GM18505 (cell line): Measurements from ENCODE around the gene CEMP1.
A peak's percentile ranks its signal among the peaks of the same experiment; 100 is the strongest.

Source experiments
- ATAC-seq: cut with Tn5 transposase; IDR thresholded peaks from one replicate; pipeline ENCODE4 v1.9.1; 2021; ENCODE audit not compliant: unreplicated experiment
- POLR2A ChIP-seq: IDR thresholded peaks from 4 replicates; pipeline ENCODE4 v1.6.1; 2011; ENCODE audit warnings: borderline replicate concordance; ENCODE audit not compliant: insufficient read depth, insufficient read length; ENCODE audit errors: extremely low read depth

CEMP1 gene

GRCh38 chr16:2494616-2495015 lies 36.6 kb downstream of the CEMP1 start:
- ATAC-seq, result no peak
- TF ChIP-seq POLR2A, result no peak

GRCh38 chr16:2493605-2494004 lies 37.6 kb downstream of the CEMP1 start:
- no peak for TF ChIP-seq POLR2A
- ATAC-seq, result no peak

GRCh38 chr16:2492292-2492691 lies 38.9 kb downstream of the CEMP1 start:
- no peak for TF ChIP-seq POLR2A
- no peak for ATAC-seq

GRCh38 chr16:2490190-2491105 lies 40.8 kb downstream of the CEMP1 start:
- TF ChIP-seq POLR2A, result no peak
- no peak for ATAC-seq

DNA sequence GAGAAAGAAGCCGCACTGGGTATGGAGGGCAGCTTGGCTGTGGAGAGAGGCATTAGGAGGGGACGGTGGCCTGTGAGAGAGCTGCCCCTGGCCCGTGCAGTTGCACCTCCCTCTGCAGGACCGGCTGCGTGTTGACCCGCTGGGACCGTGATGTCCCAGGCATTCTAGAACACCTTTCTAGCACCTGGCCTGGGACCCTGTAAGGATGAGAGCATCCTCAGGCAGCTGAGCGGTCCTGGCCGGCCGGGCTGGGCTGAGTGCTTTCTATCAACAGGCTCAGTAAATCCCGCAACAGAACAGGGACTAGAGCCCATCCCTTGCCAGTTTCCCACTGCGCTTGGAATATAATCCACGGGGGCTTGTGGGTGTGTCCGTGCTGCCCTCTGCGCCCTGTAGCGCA lies 41.6 kb downstream of the CEMP1 start:
- TF ChIP-seq POLR2A, result no peak
- no peak for ATAC-seq

DNA sequence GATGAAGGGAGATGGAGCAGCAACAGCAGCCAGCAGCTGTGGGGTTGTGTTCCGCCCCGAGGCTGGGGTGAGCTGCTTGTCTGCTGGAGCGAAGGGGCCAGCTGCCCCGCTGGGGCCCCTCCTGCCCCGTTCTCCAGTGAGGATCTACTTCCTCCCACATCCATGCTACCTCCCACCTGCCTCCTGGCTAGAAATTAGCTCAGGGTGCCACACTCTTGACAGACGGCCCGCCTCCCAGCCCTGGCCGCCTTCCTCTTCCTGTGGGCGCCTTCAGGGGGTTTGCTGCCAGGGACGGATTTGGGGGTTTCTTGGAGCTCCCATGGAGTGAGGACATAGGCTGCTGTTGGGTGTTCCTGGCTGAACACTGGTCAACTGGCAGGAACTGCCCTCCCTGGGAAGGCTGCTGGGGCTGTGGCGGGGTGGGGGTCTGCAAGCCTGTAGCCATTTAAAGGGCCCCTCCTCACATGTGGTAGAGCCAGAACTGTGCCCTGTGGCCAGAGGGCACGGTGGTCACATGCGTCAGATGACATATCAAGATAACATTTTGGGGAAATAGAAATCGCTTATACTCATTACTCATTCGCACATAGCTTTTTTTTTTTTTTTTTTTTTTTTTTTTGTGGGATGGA lies 43.2 kb downstream of the CEMP1 start:
- TF ChIP-seq POLR2A, result no peak
- no peak for ATAC-seq

DNA sequence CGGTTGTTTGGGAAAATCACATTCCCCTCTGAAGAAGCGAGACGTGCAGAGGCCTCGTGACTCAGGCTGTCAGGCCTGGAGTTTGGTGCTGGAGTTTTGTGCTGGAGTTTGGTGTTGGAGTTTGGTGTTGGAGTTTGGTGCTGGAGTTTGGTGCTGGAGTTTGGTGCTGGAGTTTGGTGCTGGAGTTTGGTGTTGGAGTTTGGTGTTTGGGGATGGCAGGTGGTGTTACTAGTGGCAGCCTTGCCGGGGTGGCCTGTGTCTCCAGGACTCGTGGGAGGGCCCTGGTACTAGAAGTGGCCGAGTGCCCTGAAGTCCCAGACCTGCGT lies 43.7 kb downstream of the CEMP1 start:
- no peak for TF ChIP-seq POLR2A
- no peak for ATAC-seq

- peak; percentile 62 for ATAC-seq
- TF ChIP-seq POLR2A, result no peak
Observed at GRCh38 chr16:2486645-2487516, 44.3 kb downstream of the CEMP1 start.

GRCh38 chr16:2485811-2486507 lies 45.2 kb downstream of the CEMP1 start:
- no peak for ATAC-seq
- TF ChIP-seq POLR2A, result no peak

GRCh38 chr16:2484898-2485508 lies 46.2 kb downstream of the CEMP1 start:
- no peak for ATAC-seq
- no peak for TF ChIP-seq POLR2A

- TF ChIP-seq POLR2A, result no peak
- ATAC-seq, result no peak
Observed at GRCh38 chr16:2483939-2484897, 47.0 kb downstream of the CEMP1 start.
